ENCODE measurements around the gene TMEM192. TPM values are rescaled to one million over a fixed set of nuclear protein-coding genes. Genes with fewer than 3 reads are reported as not detected.

The TMEM192 gene
- total and polyA plus RNA-seq, 2 donors (not counting 1 experiment from before 2014, with no cell fraction given): 7.7 to 13.3 TPM

GRCh38 chr4:165150545-165150944 lies 37.9 kb upstream of the TMEM192 start:
- Mint-ChIP-seq H3K27me3 (peaks cover 28% of the 10 kb centered on the region), H3K9me3 (ENCODE audit: insufficient read depth) (peaks cover 2% of the 10 kb centered on the region), H3K27ac (no peak overlapping the region), H3K4me3 (no peak overlapping the region), H3K4me1 (no peaks in the 10 kb centered on the region)
- Histone ChIP-seq H3K4me3 (ENCODE audit: control extremely low read depth in 1 of 5, extremely low read depth in 1 of 5, insufficient read depth in 1 of 5, low read depth in 2 of 5, low read length in 4 of 5) (no peak overlapping the region), H3K9ac (ENCODE audit: low read length) (no peak overlapping the region), H2AFZ (ENCODE audit: insufficient read depth, low read depth, low read length, poor library complexity, severe bottlenecking) (no peak overlapping the region), H3K9me3 (ENCODE audit: control extremely low read depth in 1 of 3, control insufficient read depth in 2 of 3, insufficient read depth in 1 of 3, low read length in 2 of 3) (no peaks in the 10 kb centered on the region), H3K27me3 (replicated peaks in 1 of 4; ENCODE audit: control extremely low read depth in 1 of 4, control insufficient read depth in 3 of 4, insufficient read depth in 4 of 4, low read length in 3 of 4) (no peaks in the 10 kb centered on the region), H3K27ac (ENCODE audit: low read length in 2 of 2) (no peak overlapping the region), H3K4me1 (ENCODE audit: control insufficient read depth in 2 of 2, insufficient read depth in 2 of 2, low read length in 2 of 2) (no peaks in the 10 kb centered on the region), H3K4me2 (replicated peaks; ENCODE audit: low read depth, low read length, poor library complexity, severe bottlenecking) (no peak overlapping the region), H3K36me3 (replicated peaks in 1 of 2; ENCODE audit: control extremely low read depth in 1 of 2, control insufficient read depth in 1 of 2, extremely low read depth in 1 of 2, insufficient read depth in 2 of 2, low read length in 1 of 2) (no peaks in the 10 kb centered on the region), H3K79me2 (ENCODE audit: control insufficient read depth, insufficient read depth, low read length) (no peaks in the 10 kb centered on the region), H4K20me1 (ENCODE audit: control insufficient read depth, insufficient read depth, low read length, poor library complexity, severe bottlenecking) (no peaks in the 10 kb centered on the region)
- ChIA-PET CTCF (no interaction called here), POLR2A (no interaction called here)
- ATAC-seq (ENCODE audit: low read depth) (no peak), DNase-seq (no peak)
- WGBS (ENCODE audit: insufficient coverage): 100% methylated on average over 3 of the region's 3 CpGs
- TF ChIP-seq CTCF (IDR thresholded peaks at IDR 0.05) (no peak), EZH2 (IDR thresholded peaks at IDR 0.05; ENCODE audit: borderline replicate concordance, insufficient read depth, low read depth, low read length, poor library complexity, severe bottlenecking) (no peak)
- intact Hi-C loops (cut with micrococcal nuclease): no loop called here

GRCh38 chr4:165138843-165139242 lies 26.2 kb upstream of the TMEM192 start:
- no peaks in the 10 kb centered on the region for H3K36me3 ChIP-seq (replicated peaks in 1 of 2; ENCODE audit: control extremely low read depth in 1 of 2, control insufficient read depth in 1 of 2, extremely low read depth in 1 of 2, insufficient read depth in 2 of 2, low read length in 1 of 2)
- Mint-ChIP-seq H3K27me3 (no peaks in the 10 kb centered on the region), H3K9me3 (ENCODE audit: insufficient read depth) (peaks cover 2% of the 10 kb centered on the region), H3K4me3 (no peak overlapping the region), H3K27ac (no peak overlapping the region), H3K4me1 (peaks cover 13% of the 10 kb centered on the region)
- H3K4me1 ChIP-seq (ENCODE audit: control insufficient read depth in 2 of 2, insufficient read depth in 2 of 2, low read length in 2 of 2): peaks cover 11 to 14% of the 10 kb centered on the region in 2 donors
- H3K4me2 ChIP-seq (replicated peaks; ENCODE audit: low read depth, low read length, poor library complexity, severe bottlenecking): no peak overlapping the region
- no peak overlapping the region for H3K9ac ChIP-seq (ENCODE audit: low read length)
- DNase-seq (no peak), ATAC-seq (ENCODE audit: low read depth) (no peak)
- H4K20me1 ChIP-seq (ENCODE audit: control insufficient read depth, insufficient read depth, low read length, poor library complexity, severe bottlenecking): no peaks in the 10 kb centered on the region
- H3K9me3 ChIP-seq (ENCODE audit: control extremely low read depth in 1 of 3, control insufficient read depth in 2 of 3, insufficient read depth in 1 of 3, low read length in 2 of 3): peaks cover 0 to 4% (median 4%) of the 10 kb centered on the region in 3 donors
- H3K4me3 ChIP-seq (ENCODE audit: control extremely low read depth in 1 of 5, extremely low read depth in 1 of 5, insufficient read depth in 1 of 5, low read depth in 2 of 5, low read length in 4 of 5): no peak overlapping the region
- no peak overlapping the region for H3K27ac ChIP-seq (ENCODE audit: low read length in 2 of 2)
- intact Hi-C loops (cut with micrococcal nuclease): no loop called here
- 100% methylated on average over 3 of the region's 3 CpGs for WGBS (ENCODE audit: insufficient coverage)
- ChIA-PET POLR2A (no interaction called here), CTCF (interaction anchor here (0.7 kb wide), 1 partner anchor 212 kb away, joined by 4 read pairs; no protein-coding TSS in a partner anchor)
- no peaks in the 10 kb centered on the region for H3K79me2 ChIP-seq (ENCODE audit: control insufficient read depth, insufficient read depth, low read length)
- TF ChIP-seq CTCF (IDR thresholded peaks at IDR 0.05) (no peak), EZH2 (IDR thresholded peaks at IDR 0.05; ENCODE audit: borderline replicate concordance, insufficient read depth, low read depth, low read length, poor library complexity, severe bottlenecking) (no peak)
- H2AFZ ChIP-seq (ENCODE audit: insufficient read depth, low read depth, low read length, poor library complexity, severe bottlenecking): no peak overlapping the region
- no peaks in the 10 kb centered on the region for H3K27me3 ChIP-seq (replicated peaks in 1 of 4; ENCODE audit: control extremely low read depth in 1 of 4, control insufficient read depth in 3 of 4, insufficient read depth in 4 of 4, low read length in 3 of 4)
